Kidney (tissue), 14 donors: Measurements from ENCODE around the gene DDIT4. TPM values are rescaled to one million over a fixed set of nuclear protein-coding genes. Genes with fewer than 3 reads are reported as not detected.
A peak's percentile ranks its signal among the peaks of the same experiment; 100 is the strongest.

Source experiments
- DNase-seq, 5 donors: peaks; one replicate each; pipeline ENCODE4 v3.0.0-alpha.2; 2013 to 2020
- FAIRE-seq: peaks from 2 replicates; lab custom pipeline; 2012; peaks lifted over from hg19 to GRCh38; lab: Jason Lieb, UNC
- H3K27ac ChIP-seq, 2 donors: one replicate each; pipeline ENCODE4 v1.7.0; 2013; ENCODE audit warnings: low read depth in 2 of 2, low read length in 2 of 2, inconsistent platforms in 1 of 2
- H3K27me3 ChIP-seq: one replicate; pipeline ENCODE4 v1.7.1; 2013; ENCODE audit warnings: low read length, inconsistent platforms; ENCODE audit not compliant: control insufficient read depth, insufficient read depth
- H3K36me3 ChIP-seq, 3 donors: one replicate each; pipeline versions ENCODE4 v1.7.0 to v1.7.1; 2013; ENCODE audit warnings: low read length in 3 of 3, control low read depth in 1 of 3, inconsistent platforms in 1 of 3; ENCODE audit not compliant: insufficient read depth in 3 of 3, control insufficient read depth in 2 of 3
- H3K4me1 ChIP-seq, 3 donors: one replicate each; pipeline versions ENCODE4 v1.7.0 to v1.7.1; 2013; ENCODE audit warnings: low read length in 3 of 3, inconsistent platforms in 1 of 3, low read depth in 1 of 3; ENCODE audit not compliant: control insufficient read depth in 2 of 3, insufficient read depth in 2 of 3
- H3K4me3 ChIP-seq, 3 donors: one replicate each; pipeline versions ENCODE4 v1.7.0 to v1.8.1; 2013; ENCODE audit warnings: low read length in 3 of 3, control low read depth in 1 of 3, inconsistent platforms in 1 of 3
- H3K9ac ChIP-seq, 3 donors: one replicate each; pipeline versions ENCODE4 v1.7.0 to v1.7.1; 2013; ENCODE audit warnings: low read length in 3 of 3, control low read depth in 1 of 3, inconsistent platforms in 1 of 3
- H3K9me3 ChIP-seq, 3 donors: one replicate each; pipeline versions ENCODE4 v1.7.0 to v1.7.1; 2013; ENCODE audit warnings: low read length in 3 of 3, control low read depth in 1 of 3, inconsistent platforms in 1 of 3; ENCODE audit not compliant: control insufficient read depth in 2 of 3, insufficient read depth in 1 of 3
- CTCF ChIP-seq: IDR thresholded peaks from 3 replicates; pipeline ENCODE4 v1.5.1; 2012; ENCODE audit warnings: mild to moderate bottlenecking, moderate library complexity, borderline replicate concordance; ENCODE audit not compliant: insufficient read depth; ENCODE audit errors: extremely low read depth
- intact Hi-C: fragments of 100-400 bp; cut with DNase I; formaldehyde crosslinking; loops from one replicate; pipeline ENCODE4 v1.11.1; 2022
- polyA plus RNA-seq: library from polyadenylated mRNA; stranded (reverse); fragments of 350-450 nt; fragmentation: Illumina TruSeq; extraction: RNeasy Lipid Tissue Mini Kit (QIAGEN cat#74804); gene quantifications from one replicate; pipeline ENCODE4 v1.2.3, GENCODE V29; 2014; ENCODE audit warnings: low read depth, low replicate concordance; ENCODE audit not compliant: insufficient read depth
- total RNA-seq: library from RNA; stranded (reverse); fragmentation: NEBNext Ultra II Directional; extraction: Animal tissue kit (Norgen Biotek cat#: 25700); gene quantifications from one replicate; pipeline ENCODE4 v1.2.1, GENCODE V29; 2021
- donor health status: control.
- donor health status: control.
- donor health status: control.
- donor health status: control.
- donor health status: control.
- donor health status: DM: yes; HTN: yes; CAD: no.
- donor health status: Normal renal cell carcinoma (clear cell type).

DDIT4 gene
- total and polyA plus RNA-seq, 2 donors from 2014 or later, result 96.9 to 292 TPM

DNA sequence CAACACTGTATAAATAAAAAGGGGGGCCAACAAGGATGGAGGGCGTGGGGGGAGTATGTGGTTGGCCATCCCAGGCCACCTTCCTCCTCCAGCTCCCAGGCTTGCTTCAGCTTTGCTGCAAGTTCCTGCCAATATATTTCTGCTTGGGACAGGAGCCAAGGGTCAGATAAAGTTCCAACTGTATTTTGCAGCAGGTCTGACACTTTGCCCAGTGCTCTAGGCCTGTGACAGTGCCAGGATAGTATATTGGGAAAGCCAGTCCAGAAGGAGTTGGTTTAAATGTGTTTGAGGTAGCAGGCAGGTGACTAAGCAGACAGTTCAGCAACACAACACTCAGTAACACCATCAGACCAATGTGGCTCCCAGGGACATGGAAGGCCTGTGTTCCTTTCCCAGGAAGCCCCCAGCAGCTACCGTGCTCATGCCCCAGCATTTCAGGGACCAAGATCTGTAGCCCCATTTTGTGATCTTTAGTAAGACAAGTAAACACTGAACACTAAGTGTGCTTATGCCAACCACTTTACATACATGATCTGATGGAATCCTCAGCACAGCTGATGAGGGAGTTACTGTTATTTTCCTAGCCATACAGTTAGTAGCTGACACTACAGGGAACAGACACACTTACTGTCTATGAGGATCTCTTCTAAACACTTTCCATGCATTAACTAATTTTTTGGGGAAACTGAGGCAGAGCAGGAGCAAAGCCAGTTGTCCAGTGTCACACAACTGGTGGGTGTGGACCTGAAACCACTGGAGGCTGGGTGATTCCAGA is 42.1 kb downstream of the DDIT4 start:
- no peak for TF ChIP-seq CTCF
- DNase-seq (peak in 1 of 5 donors; percentile 72), FAIRE-seq (no peak)
- intact Hi-C loops, result no loop called here
- Histone ChIP-seq H3K27ac (peak overlapping the region; percentile 76 to 86), H3K27me3 (no peaks in the 10 kb centered on the region), H3K9ac (peak overlapping the region in 2 of 3 donors; percentile 10 to 55), H3K4me1 (peaks cover 3 to 35% (median 29%) of the 10 kb centered on the region in 3 donors), H3K36me3 (no peaks in the 10 kb centered on the region), H3K4me3 (no peak overlapping the region), H3K9me3 (no peaks in the 10 kb centered on the region)

GRCh38 chr10:72316386-72316700 is 42.6 kb downstream of the DDIT4 start:
- DNase-seq (no peak), FAIRE-seq (no peak)
- H3K36me3 ChIP-seq, result no peaks in the 10 kb centered on the region
- no peak for TF ChIP-seq CTCF
- H3K9me3 ChIP-seq, result no peaks in the 10 kb centered on the region
- H3K4me3 ChIP-seq, result no peak overlapping the region
- peak overlapping the region in 1 of 3 donors; percentile 55 for H3K9ac ChIP-seq
- H3K27ac ChIP-seq, result peak overlapping the region; percentile 76 to 86
- H3K4me1 ChIP-seq, result peaks cover 3 to 37% (median 32%) of the 10 kb centered on the region in 3 donors
- intact Hi-C loops, result no loop called here
- H3K27me3 ChIP-seq, result no peaks in the 10 kb centered on the region

- Histone ChIP-seq H3K9me3 (no peaks in the 10 kb centered on the region), H3K36me3 (no peaks in the 10 kb centered on the region), H3K27ac (peak overlapping the region; percentile 1 to 86), H3K9ac (no peak overlapping the region), H3K4me3 (no peak overlapping the region), H3K4me1 (peaks cover 3 to 37% (median 37%) of the 10 kb centered on the region in 3 donors), H3K27me3 (no peaks in the 10 kb centered on the region)
- no peak for TF ChIP-seq CTCF
- peak in 1 of 5 donors; percentile 90 for DNase-seq
- intact Hi-C loops, result no loop called here
- FAIRE-seq, result no peak
Observed at GRCh38 chr10:72316748-72317435, 43.2 kb downstream of the DDIT4 start.
